Subcutaneous abdominal adipose tissue (tissue), 5 donors: ENCODE data around the gene UBAP2.

Experiments used
- H3K27ac ChIP-seq: one replicate; pipeline ENCODE4 v1.7.0; 2013; ENCODE audit warnings: low read depth, mild to moderate bottlenecking, inconsistent platforms, low read length, moderate library complexity
- H3K27me3 ChIP-seq, 5 donors: one replicate each; pipeline ENCODE4 v1.7.0; 2013; ENCODE audit warnings: low read length in 5 of 5, inconsistent platforms in 1 of 5; ENCODE audit not compliant: control insufficient read depth in 5 of 5, insufficient read depth in 4 of 5
- H3K36me3 ChIP-seq, 5 donors: one replicate each; pipeline ENCODE4 v1.7.0; 2013; ENCODE audit warnings: low read length in 5 of 5; ENCODE audit not compliant: control insufficient read depth in 5 of 5, insufficient read depth in 5 of 5
- H3K4me1 ChIP-seq, 5 donors: one replicate each; pipeline ENCODE4 v1.7.0; 2013; ENCODE audit warnings: low read length in 5 of 5, mild to moderate bottlenecking in 3 of 5, moderate library complexity in 1 of 5; ENCODE audit not compliant: control insufficient read depth in 5 of 5, insufficient read depth in 5 of 5
- H3K4me3 ChIP-seq, 5 donors: one replicate each; pipeline ENCODE4 v1.7.0; 2013; ENCODE audit warnings: low read length in 5 of 5, low read depth in 1 of 5
- H3K9ac ChIP-seq, 5 donors: one replicate each; pipeline ENCODE4 v1.7.0; 2013; ENCODE audit warnings: low read length in 5 of 5, mild to moderate bottlenecking in 4 of 5, moderate library complexity in 3 of 5
- H3K9me3 ChIP-seq, 5 donors: one replicate each; pipeline ENCODE4 v1.7.0; 2013; ENCODE audit warnings: low read length in 5 of 5; ENCODE audit not compliant: control insufficient read depth in 5 of 5
- donor health status: healthy.
- donor health status: healthy.
- donor health status: healthy.
- donor health status: healthy.
- donor health status: healthy.

Gene UBAP2

GRCh38 chr9:33931326-33931725, 117.4 kb downstream of the UBAP2 start:
- H3K9me3 ChIP-seq, result no peaks in the 10 kb centered on the region
- peaks cover 15 to 89% (median 75%) of the 10 kb centered on the region in 5 donors for H3K36me3 ChIP-seq
- H3K4me1 ChIP-seq, result peaks cover 0 to 9% (median 0%) of the 10 kb centered on the region in 5 donors

GRCh38 chr9:33927694-33928093, 121.0 kb downstream of the UBAP2 start:
- no peak overlapping the region for H3K27ac ChIP-seq
- H3K36me3 ChIP-seq, result peaks cover 0 to 89% (median 77%) of the 10 kb centered on the region in 5 donors
- peaks cover 0 to 18% (median 12%) of the 10 kb centered on the region in 5 donors for H3K4me1 ChIP-seq
- no peak overlapping the region for H3K9ac ChIP-seq
- H3K9me3 ChIP-seq, result no peaks in the 10 kb centered on the region
- no peaks in the 10 kb centered on the region for H3K27me3 ChIP-seq
- no peak overlapping the region for H3K4me3 ChIP-seq

More at GRCh38 chr9:33931326-33931725, 117.4 kb downstream of the UBAP2 start:
- Histone ChIP-seq H3K27ac (no peak overlapping the region), H3K9ac (no peak overlapping the region), H3K4me3 (no peak overlapping the region), H3K27me3 (no peaks in the 10 kb centered on the region)

GRCh38 chr9:33926746-33927485, 121.8 kb downstream of the UBAP2 start:
- Histone ChIP-seq H3K9me3 (no peaks in the 10 kb centered on the region), H3K4me1 (peaks cover 0 to 18% (median 12%) of the 10 kb centered on the region in 5 donors), H3K36me3 (peaks cover 0 to 89% (median 77%) of the 10 kb centered on the region in 5 donors), H3K9ac (no peak overlapping the region), H3K4me3 (no peak overlapping the region), H3K27me3 (no peaks in the 10 kb centered on the region), H3K27ac (no peak overlapping the region)

GRCh38 chr9:33924978-33925797, 123.5 kb downstream of the UBAP2 start:
- no peak overlapping the region for H3K27ac ChIP-seq
- H3K27me3 ChIP-seq, result no peaks in the 10 kb centered on the region
- H3K36me3 ChIP-seq, result peaks cover 5 to 91% (median 81%) of the 10 kb centered on the region in 5 donors
- H3K4me3 ChIP-seq, result no peak overlapping the region
- H3K4me1 ChIP-seq, result peaks cover 0 to 18% (median 12%) of the 10 kb centered on the region in 5 donors
- H3K9ac ChIP-seq, result peak overlapping the region in 3 of 5 donors; percentile 2 to 38 (median 20)
- H3K9me3 ChIP-seq, result no peaks in the 10 kb centered on the region

GRCh38 chr9:33923998-33924701, 124.5 kb downstream of the UBAP2 start:
- H3K36me3 ChIP-seq, result peaks cover 12 to 92% (median 87%) of the 10 kb centered on the region in 5 donors
- H3K27ac ChIP-seq, result no peak overlapping the region
- H3K4me3 ChIP-seq, result no peak overlapping the region
- H3K27me3 ChIP-seq, result no peaks in the 10 kb centered on the region
- H3K9ac ChIP-seq, result no peak overlapping the region
- H3K4me1 ChIP-seq, result peaks cover 0 to 18% (median 12%) of the 10 kb centered on the region in 5 donors
- no peaks in the 10 kb centered on the region for H3K9me3 ChIP-seq

GRCh38 chr9:33923079-33923478, 125.6 kb downstream of the UBAP2 start:
- H3K9ac ChIP-seq, result no peak overlapping the region
- peaks cover 0 to 18% (median 12%) of the 10 kb centered on the region in 5 donors for H3K4me1 ChIP-seq
- no peaks in the 10 kb centered on the region for H3K9me3 ChIP-seq
- no peaks in the 10 kb centered on the region for H3K27me3 ChIP-seq
- no peak overlapping the region for H3K27ac ChIP-seq
- H3K4me3 ChIP-seq, result no peak overlapping the region
- H3K36me3 ChIP-seq, result peaks cover 12 to 92% (median 83%) of the 10 kb centered on the region in 5 donors

GRCh38 chr9:33921967-33922895, 126.5 kb downstream of the UBAP2 start:
- H3K4me1 ChIP-seq, result peaks cover 0 to 18% (median 15%) of the 10 kb centered on the region in 5 donors
- H3K27ac ChIP-seq, result no peak overlapping the region
- no peaks in the 10 kb centered on the region for H3K27me3 ChIP-seq
- no peak overlapping the region for H3K9ac ChIP-seq
- H3K4me3 ChIP-seq, result no peak overlapping the region
- no peaks in the 10 kb centered on the region for H3K9me3 ChIP-seq
- H3K36me3 ChIP-seq, result peaks cover 16 to 90% (median 81%) of the 10 kb centered on the region in 5 donors

- Histone ChIP-seq H3K27ac (no peak overlapping the region), H3K4me1 (peaks cover 0 to 6% (median 3%) of the 10 kb centered on the region in 5 donors), H3K27me3 (no peaks in the 10 kb centered on the region), H3K36me3 (peaks cover 26 to 84% (median 71%) of the 10 kb centered on the region in 5 donors), H3K9me3 (no peaks in the 10 kb centered on the region), H3K9ac (no peak overlapping the region), H3K4me3 (no peak overlapping the region)
Measured at GRCh38 chr9:33919276-33919897, 129.3 kb downstream of the UBAP2 start.

GRCh38 chr9:33917036-33917435, 131.7 kb downstream of the UBAP2 start:
- Histone ChIP-seq H3K36me3 (peaks cover 28 to 72% (median 58%) of the 10 kb centered on the region in 5 donors), H3K27me3 (no peaks in the 10 kb centered on the region), H3K4me1 (peaks cover 0 to 6% (median 0%) of the 10 kb centered on the region in 5 donors), H3K27ac (no peak overlapping the region), H3K4me3 (no peak overlapping the region), H3K9me3 (no peaks in the 10 kb centered on the region), H3K9ac (no peak overlapping the region)
